Measurements from ENCODE around the gene NRXN3. TPM values are rescaled to one million over a fixed set of nuclear protein-coding genes. Genes with fewer than 3 reads are reported as not detected.

NRXN3 gene
- polyA plus RNA-seq, 1 donor from 2014 or later = 110 TPM

- Histone ChIP-seq H3K9ac (ENCODE audit: low read length) (no peak overlapping the region), H3K27ac (ENCODE audit: low read length) (no peak overlapping the region), H3K79me2 (replicated peaks; ENCODE audit: insufficient read depth, low read length) (no peaks in the 10 kb centered on the region), H3K4me2 (ENCODE audit: low read length) (no peak overlapping the region), H3K9me3 (ENCODE audit: low read length) (no peaks in the 10 kb centered on the region), H4K20me1 (ENCODE audit: insufficient read depth) (no peaks in the 10 kb centered on the region), H3K27me3 (ENCODE audit: insufficient read depth, low read depth, low read length) (no peaks in the 10 kb centered on the region), H3K4me3 (ENCODE audit: low read length) (no peak overlapping the region), H3K9me2 (ENCODE audit: insufficient read depth, low read length) (no peaks in the 10 kb centered on the region), H3K36me3 (ENCODE audit: insufficient read depth, low read length) (peaks cover 4% of the 10 kb centered on the region), H2AFZ (ENCODE audit: low read depth, low read length) (no peak overlapping the region), H3F3A (ENCODE audit: insufficient read depth, low read length, poor library complexity, severe bottlenecking) (peaks cover 3% of the 10 kb centered on the region)
- no peak for TF ChIP-seq POLR2AphosphoS5 (IDR thresholded peaks at IDR 0.05)
- TF ChIP-seq RAD21 (conservative IDR thresholded peaks at IDR 0.05) = no peak
- TF ChIP-seq SMC3 (conservative IDR thresholded peaks at IDR 0.05; ENCODE audit: poor library complexity) = no peak
- no peak for TF ChIP-seq MXI1 (conservative IDR thresholded peaks at IDR 0.05; ENCODE audit: poor library complexity, severe bottlenecking)
- TF ChIP-seq EZH2 (IDR thresholded peaks at IDR 0.05; ENCODE audit: borderline replicate concordance, insufficient read depth, low read length, poor library complexity, severe bottlenecking) = no peak
- no peak for TF ChIP-seq TAF1 (IDR thresholded peaks at IDR 0.05; ENCODE audit: low read depth)
- TF ChIP-seq EP300 (conservative IDR thresholded peaks at IDR 0.05; ENCODE audit: poor library complexity, severe bottlenecking) = no peak
- no peak for TF ChIP-seq REST (IDR thresholded peaks at IDR 0.05; ENCODE audit: borderline replicate concordance)
- no peak for TF ChIP-seq CTCF (IDR thresholded peaks at IDR 0.05; ENCODE audit: poor library complexity, severe bottlenecking)
These were observed 1414.5 kb downstream of the NRXN3 start for GRCh38 chr14:79584679-79585078.

GRCh38 chr14:79585845-79586244, 1415.7 kb downstream of the NRXN3 start:
- H3K27me3 ChIP-seq (ENCODE audit: insufficient read depth, low read depth, low read length) = no peaks in the 10 kb centered on the region
- H3K36me3 ChIP-seq (ENCODE audit: insufficient read depth, low read length) = no peaks in the 10 kb centered on the region
- no peaks in the 10 kb centered on the region for H4K20me1 ChIP-seq (ENCODE audit: insufficient read depth)
- TF ChIP-seq RAD21 (conservative IDR thresholded peaks at IDR 0.05) = no peak
- TF ChIP-seq POLR2AphosphoS5 (IDR thresholded peaks at IDR 0.05) = no peak
- no peak for TF ChIP-seq CTCF (IDR thresholded peaks at IDR 0.05; ENCODE audit: poor library complexity, severe bottlenecking)
- no peak for TF ChIP-seq EP300 (conservative IDR thresholded peaks at IDR 0.05; ENCODE audit: poor library complexity, severe bottlenecking)
- H3K4me3 ChIP-seq (ENCODE audit: low read length) = no peak overlapping the region
- peaks cover 3% of the 10 kb centered on the region for H3F3A ChIP-seq (ENCODE audit: insufficient read depth, low read length, poor library complexity, severe bottlenecking)
- no peak overlapping the region for H3K4me2 ChIP-seq (ENCODE audit: low read length)
- H3K79me2 ChIP-seq (replicated peaks; ENCODE audit: insufficient read depth, low read length) = no peaks in the 10 kb centered on the region
- no peak overlapping the region for H3K9ac ChIP-seq (ENCODE audit: low read length)
- H3K9me2 ChIP-seq (ENCODE audit: insufficient read depth, low read length) = no peaks in the 10 kb centered on the region
- H2AFZ ChIP-seq (ENCODE audit: low read depth, low read length) = no peak overlapping the region
- H3K27ac ChIP-seq (ENCODE audit: low read length) = no peak overlapping the region
- H3K9me3 ChIP-seq (ENCODE audit: low read length) = no peaks in the 10 kb centered on the region
